Suprapubic skin (tissue), 4 donors: ENCODE results near the gene MARVELD2. TPM values are rescaled to one million over a fixed set of nuclear protein-coding genes. Genes with fewer than 3 reads are reported as not detected.
"Not testable (repeated sequence)": the region's sequence is repeated elsewhere in the genome, so short reads cannot be mapped to it uniquely, and the experiment has no call there.

Source experiments
- DNase-seq, 2 donors: peaks; one replicate each; pipeline ENCODE4 v3.0.0-alpha.2; 2019; ENCODE audit warnings: low spot score in 2 of 2
- H3K27ac ChIP-seq: fragments of 200-600 bp; sonication (generic); one replicate; pipeline ENCODE4 v1.5.1; 2019
- H3K27me3 ChIP-seq: fragments of 200-600 bp; sonication (generic); one replicate; pipeline ENCODE4 v1.5.1; 2019
- H3K36me3 ChIP-seq: fragments of 200-600 bp; sonication (generic); one replicate; pipeline ENCODE4 v1.5.1; 2019
- H3K4me1 ChIP-seq: fragments of 200-600 bp; sonication (generic); one replicate; pipeline ENCODE4 v1.5.1; 2019
- H3K4me3 ChIP-seq: fragments of 200-600 bp; sonication (generic); one replicate; pipeline ENCODE4 v1.5.1; 2019; ENCODE audit warnings: mild to moderate bottlenecking
- H3K9me3 ChIP-seq: fragments of 200-600 bp; sonication (generic); one replicate; pipeline ENCODE4 v1.5.1; 2019
- CTCF ChIP-seq, 2 donors: fragments of 200-600 bp in 1 of 2; fragments of 450-650 bp in 1 of 2; sonication (generic) in 1 of 2; IDR thresholded peaks; one replicate each; pipeline ENCODE4 v1.5.1; 2016 to 2019; ENCODE audit warnings: antibody characterized with exemption in 2 of 2, mild to moderate bottlenecking in 1 of 2, moderate library complexity in 1 of 2
- EP300 ChIP-seq: sonication (generic); formaldehyde crosslinking; IDR thresholded peaks from one replicate; pipeline ENCODE4 v1.6.1; 2017; ENCODE audit warnings: antibody characterized with exemption
- POLR2A ChIP-seq, 2 donors: fragments of 450-650 bp; IDR thresholded peaks; one replicate each; pipeline ENCODE4 v1.6.1; 2017; ENCODE audit warnings: antibody characterized with exemption in 2 of 2, mild to moderate bottlenecking in 2 of 2, moderate library complexity in 2 of 2
- POLR2AphosphoS5 ChIP-seq, 3 donors: sonication (generic); formaldehyde crosslinking; IDR thresholded peaks; one replicate each; pipeline ENCODE4 v1.6.1; 2017; ENCODE audit warnings: antibody characterized with exemption in 3 of 3
- WGBS: methylation state at CpG from one replicate; pipeline ENCODE4 v1.1.5; 2018; 5-methylcytosine and 5-hydroxymethylcytosine counted together
- total RNA-seq, 4 donors: library from RNA; depleted of rRNA; stranded (reverse); fragments of >200 nt; gene quantifications; one replicate each; pipeline ENCODE4 v1.1.0, GENCODE V29; 2016

Gene MARVELD2
- total RNA-seq, 4 donors from 2014 or later, result 22.5 to 29.4 (median 26.0) TPM

- no peak for DNase-seq
- WGBS, result 94% methylated on average over 7 of the region's 7 CpGs
- H3K9me3 ChIP-seq, result no peaks in the 10 kb centered on the region
- peaks cover 5% of the 10 kb centered on the region for H3K36me3 ChIP-seq
- no peaks in the 10 kb centered on the region for H3K27me3 ChIP-seq
- TF ChIP-seq CTCF (IDR thresholded peaks at IDR 0.05), result no peak
- TF ChIP-seq POLR2A (IDR thresholded peaks at IDR 0.05), result no peak
- TF ChIP-seq EP300, result no peak
- no peak for TF ChIP-seq POLR2AphosphoS5 (IDR thresholded peaks at IDR 0.05)
- H3K4me1 ChIP-seq, result no peaks in the 10 kb centered on the region
- no peak overlapping the region for H3K27ac ChIP-seq
- no peak overlapping the region for H3K4me3 ChIP-seq
Observed at GRCh38 chr5:69444127-69444754, 29.3 kb downstream of the MARVELD2 start.

GRCh38 chr5:69449511-69449910, 34.6 kb downstream of the MARVELD2 start:
- Histone ChIP-seq H3K4me1 (no peaks in the 10 kb centered on the region), H3K27me3 (no peaks in the 10 kb centered on the region), H3K27ac (no peak overlapping the region), H3K9me3 (no peaks in the 10 kb centered on the region), H3K36me3 (no peaks in the 10 kb centered on the region), H3K4me3 (no peak overlapping the region)
- 78% methylated on average over 8 of the region's 8 CpGs for WGBS
- TF ChIP-seq CTCF (IDR thresholded peaks at IDR 0.05) (no peak), EP300 (no peak), POLR2A (IDR thresholded peaks at IDR 0.05) (no peak), POLR2AphosphoS5 (IDR thresholded peaks at IDR 0.05) (no peak)
- DNase-seq, result no peak

GRCh38 chr5:69450116-69450515, 35.2 kb downstream of the MARVELD2 start:
- Histone ChIP-seq H3K36me3 (no peaks in the 10 kb centered on the region), H3K27ac (no peak overlapping the region), H3K4me1 (no peaks in the 10 kb centered on the region), H3K9me3 (no peaks in the 10 kb centered on the region), H3K27me3 (no peaks in the 10 kb centered on the region), H3K4me3 (no peak overlapping the region)
- WGBS, result 86% methylated on average over 1 of the region's 1 CpG
- TF ChIP-seq POLR2AphosphoS5 (IDR thresholded peaks at IDR 0.05) (no peak), POLR2A (IDR thresholded peaks at IDR 0.05) (no peak), EP300 (no peak), CTCF (IDR thresholded peaks at IDR 0.05) (no peak)
- DNase-seq, result no peak

GRCh38 chr5:69450527-69450926, 35.6 kb downstream of the MARVELD2 start:
- H3K27me3 ChIP-seq, H3K27ac ChIP-seq, H3K4me3 ChIP-seq, H3K4me1 ChIP-seq, H3K36me3 ChIP-seq, DNase-seq, H3K9me3 ChIP-seq: not testable (repeated sequence)
- 95% methylated on average over 8 of the region's 8 CpGs for WGBS

- DNase-seq, result no peak
- no peaks in the 10 kb centered on the region for H3K9me3 ChIP-seq
- no peaks in the 10 kb centered on the region for H3K36me3 ChIP-seq
- no peak overlapping the region for H3K27ac ChIP-seq
- TF ChIP-seq POLR2A (IDR thresholded peaks at IDR 0.05), result no peak
- no peak for TF ChIP-seq POLR2AphosphoS5 (IDR thresholded peaks at IDR 0.05)
- no peak for TF ChIP-seq EP300
- whole genome bisulfite sequencing, result 82% methylated on average over 4 of the region's 4 CpGs
- no peak overlapping the region for H3K4me3 ChIP-seq
- no peaks in the 10 kb centered on the region for H3K27me3 ChIP-seq
- no peaks in the 10 kb centered on the region for H3K4me1 ChIP-seq
Observed at GRCh38 chr5:69451941-69452647, 37.2 kb downstream of the MARVELD2 start.

- H3K27me3 ChIP-seq, H3K4me3 ChIP-seq: not testable (repeated sequence)
- WGBS, result 90% methylated on average over 3 of the region's 3 CpGs
Observed at GRCh38 chr5:69453487-69453886, 38.6 kb downstream of the MARVELD2 start.

More at GRCh38 chr5:69453487-69453886, 38.6 kb downstream of the MARVELD2 start:
- H3K4me1 ChIP-seq, DNase-seq, H3K36me3 ChIP-seq, H3K27ac ChIP-seq, H3K9me3 ChIP-seq: not testable (repeated sequence)
